SKM-1 (cell line): Measurements from ENCODE around the gene UBE2O.

Experiments
- DNase-seq: peaks from one replicate; lab custom pipeline; 2025; ENCODE audit not compliant: unreplicated experiment; lab: John Stamatoyannopoulos, UW

UBE2O gene

DNA sequence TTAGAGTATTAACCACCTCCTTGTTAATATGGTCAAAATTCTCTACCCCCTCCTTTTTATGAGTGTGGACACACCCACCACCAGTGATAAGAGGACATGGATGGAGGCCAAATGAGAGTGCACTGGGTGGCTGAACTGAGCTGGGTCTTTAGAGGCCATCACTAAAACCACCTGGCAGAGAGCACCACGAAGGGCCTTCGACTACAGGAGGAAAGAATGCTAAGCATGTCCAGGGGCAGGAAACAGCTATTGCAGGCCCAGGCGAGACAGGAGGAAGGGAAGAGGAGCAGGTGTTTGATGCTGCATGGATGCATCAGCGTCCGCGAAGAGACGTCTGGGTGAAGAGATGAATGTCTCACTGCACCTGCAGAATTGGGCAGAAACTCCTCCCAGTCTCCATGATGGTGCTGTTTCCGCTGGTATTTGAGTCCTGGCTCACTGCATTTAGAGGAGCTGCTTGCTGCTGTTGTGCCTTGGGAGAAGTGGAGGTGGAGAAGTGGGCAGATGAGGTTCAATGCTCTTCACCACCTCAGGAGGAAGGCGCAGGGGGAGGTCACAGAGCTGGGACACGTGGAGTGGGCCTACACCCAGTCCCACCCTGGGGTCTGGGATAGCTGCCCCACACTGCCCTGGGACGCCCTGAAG, 35.3 kb downstream of the UBE2O start:
- DNase-seq: no peak

DNA sequence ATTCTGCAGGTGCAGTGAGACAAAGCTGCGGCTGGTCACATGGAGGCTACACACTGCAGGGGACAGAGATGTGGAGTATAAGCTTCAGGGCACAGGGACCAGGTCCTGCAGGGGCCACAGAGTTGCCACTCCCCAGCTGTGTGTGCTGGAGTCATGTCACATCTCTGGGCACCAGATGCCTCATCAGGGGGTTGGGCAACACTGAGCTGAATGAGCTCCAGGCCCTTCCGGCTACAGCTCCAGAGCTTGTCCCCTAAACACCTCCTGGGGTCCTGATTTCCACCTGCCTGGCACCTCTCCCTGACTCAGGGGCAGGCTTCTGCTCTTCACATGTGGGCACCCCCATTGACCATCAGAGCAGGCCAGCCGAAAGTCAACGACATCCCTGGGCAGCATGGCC, 36.1 kb downstream of the UBE2O start:
- no peak for DNase-seq

DNA sequence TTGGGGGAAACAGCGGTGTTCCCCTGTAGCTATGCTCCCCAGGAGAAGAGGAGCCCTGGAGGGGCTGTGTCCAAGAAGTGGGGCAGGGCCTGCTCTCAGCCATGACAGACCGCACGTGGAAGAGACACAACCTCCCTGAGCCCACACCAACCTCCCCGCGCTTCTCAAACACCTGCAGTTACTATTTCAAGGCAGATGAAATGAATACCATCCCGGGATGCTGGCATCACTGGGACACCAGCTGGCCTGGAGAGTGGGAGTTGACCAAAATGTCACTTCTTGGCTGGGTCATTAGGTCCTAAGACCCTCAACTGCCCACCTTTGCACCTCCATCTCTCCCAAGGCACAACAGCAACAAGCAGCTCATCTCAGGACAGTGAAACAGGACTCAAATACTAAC, 36.5 kb downstream of the UBE2O start:
- no peak for DNase-seq

DNA sequence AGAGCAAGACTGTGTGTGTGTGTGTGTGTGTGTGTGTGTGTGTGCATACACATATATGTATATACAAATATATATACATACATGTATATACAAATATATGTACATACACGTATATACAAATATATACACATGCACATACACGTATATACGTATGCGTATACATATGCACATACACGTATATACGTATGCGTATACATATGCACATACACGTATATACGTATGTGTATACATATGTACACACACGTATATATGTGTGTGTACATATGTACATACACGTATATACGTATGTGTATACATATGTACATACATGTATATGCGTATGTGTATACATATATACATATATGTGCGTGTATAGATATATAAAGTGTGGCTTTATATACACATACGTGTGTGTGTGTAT, 37.2 kb downstream of the UBE2O start:
- no peak for DNase-seq

DNA sequence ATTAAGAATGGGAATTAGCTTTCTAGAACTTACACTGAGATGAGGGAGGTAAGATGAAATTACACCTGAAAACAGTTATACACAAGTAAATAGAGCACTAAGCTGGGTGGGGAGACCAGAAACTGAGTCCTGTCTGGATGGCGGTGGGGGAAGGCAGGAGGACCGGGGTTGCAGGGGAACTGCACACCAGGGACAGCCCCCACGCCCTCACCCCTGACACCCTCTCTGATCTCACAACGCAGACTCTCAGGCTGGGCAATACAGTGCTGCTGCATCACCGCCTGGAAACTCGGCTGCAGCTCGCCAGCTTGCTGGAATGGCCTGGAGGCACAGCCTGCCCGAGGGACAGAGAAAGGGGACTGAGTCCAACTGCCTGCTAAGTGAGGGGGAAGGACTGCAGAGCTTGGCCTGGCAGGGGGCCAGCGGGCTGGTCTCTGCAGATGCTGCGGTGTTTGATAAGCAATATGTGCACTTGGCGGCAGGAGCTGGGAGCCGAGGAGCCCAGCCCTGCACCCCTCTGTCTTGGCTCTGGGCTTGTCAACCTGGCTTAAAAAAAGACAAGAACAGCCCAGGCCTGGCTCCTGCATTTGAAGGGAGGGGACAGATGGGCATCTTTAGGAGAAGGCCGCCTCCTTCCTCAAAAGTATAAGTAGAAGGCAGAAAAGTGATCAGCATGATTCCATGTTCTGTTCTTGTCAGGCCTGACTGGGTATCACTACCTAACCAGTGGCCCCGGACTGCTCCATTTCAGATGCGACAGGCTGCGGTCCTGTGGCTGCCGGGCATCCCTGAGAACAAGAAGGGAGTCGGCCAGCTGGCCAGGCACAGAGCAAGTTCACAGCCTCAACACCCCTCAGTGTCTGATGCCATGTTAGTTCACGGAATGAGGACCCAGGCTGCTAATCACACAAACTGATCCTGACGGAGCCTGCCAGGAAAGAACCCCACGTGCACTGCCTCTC, 38.3 kb downstream of the UBE2O start:
- DNase-seq: no peak

DNA sequence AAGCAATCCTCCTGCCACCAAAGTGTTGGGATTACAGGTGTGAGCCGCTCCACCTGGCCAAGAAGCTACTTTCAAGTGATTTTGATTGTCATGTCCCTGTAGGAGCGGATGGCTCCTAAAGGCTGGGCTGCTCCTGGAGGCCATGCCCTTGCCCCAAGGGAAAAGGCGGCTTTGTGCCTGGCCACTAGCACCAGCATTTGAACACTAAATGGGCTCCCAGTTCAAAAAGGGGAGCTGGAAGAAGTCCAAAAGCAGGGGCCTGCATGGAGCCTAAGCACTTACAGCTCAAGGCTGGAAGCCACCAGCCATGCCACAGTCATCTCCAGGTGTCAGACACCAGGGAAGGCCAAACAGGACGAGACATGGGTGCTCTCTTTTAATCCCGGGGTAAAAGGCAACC, 41.7 kb downstream of the UBE2O start:
- no peak for DNase-seq

DNA sequence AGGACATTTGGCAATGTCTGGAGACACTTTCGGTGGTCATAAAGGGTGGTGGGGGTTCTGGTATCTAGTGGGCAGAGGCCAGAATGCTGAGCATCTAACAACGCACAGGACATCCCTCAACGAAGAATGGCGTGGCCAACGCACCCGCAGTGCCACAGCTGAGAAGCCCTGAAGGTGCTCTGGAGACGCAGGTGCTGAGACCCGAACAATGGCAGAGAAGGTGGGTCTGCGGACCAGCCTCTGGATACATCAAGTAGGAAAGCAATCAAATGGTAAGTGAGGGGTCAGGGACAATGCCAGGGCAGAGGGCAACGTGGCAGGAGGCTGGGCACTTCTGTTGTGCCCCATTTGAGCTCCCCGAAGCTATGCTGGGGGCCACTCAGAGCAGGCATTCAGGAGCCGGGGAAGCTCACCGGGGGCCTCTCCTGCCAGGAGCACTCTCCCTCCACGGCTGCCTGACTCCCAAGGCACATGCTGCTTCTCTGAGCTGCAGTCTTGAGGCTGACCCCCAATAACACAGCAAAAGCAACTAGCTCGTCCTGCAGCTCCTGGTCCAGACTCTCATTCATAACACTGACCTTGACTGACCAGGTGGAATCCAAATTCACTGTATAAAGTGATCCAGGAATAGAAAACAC, 42.5 kb downstream of the UBE2O start:
- DNase-seq: no peak

DNA sequence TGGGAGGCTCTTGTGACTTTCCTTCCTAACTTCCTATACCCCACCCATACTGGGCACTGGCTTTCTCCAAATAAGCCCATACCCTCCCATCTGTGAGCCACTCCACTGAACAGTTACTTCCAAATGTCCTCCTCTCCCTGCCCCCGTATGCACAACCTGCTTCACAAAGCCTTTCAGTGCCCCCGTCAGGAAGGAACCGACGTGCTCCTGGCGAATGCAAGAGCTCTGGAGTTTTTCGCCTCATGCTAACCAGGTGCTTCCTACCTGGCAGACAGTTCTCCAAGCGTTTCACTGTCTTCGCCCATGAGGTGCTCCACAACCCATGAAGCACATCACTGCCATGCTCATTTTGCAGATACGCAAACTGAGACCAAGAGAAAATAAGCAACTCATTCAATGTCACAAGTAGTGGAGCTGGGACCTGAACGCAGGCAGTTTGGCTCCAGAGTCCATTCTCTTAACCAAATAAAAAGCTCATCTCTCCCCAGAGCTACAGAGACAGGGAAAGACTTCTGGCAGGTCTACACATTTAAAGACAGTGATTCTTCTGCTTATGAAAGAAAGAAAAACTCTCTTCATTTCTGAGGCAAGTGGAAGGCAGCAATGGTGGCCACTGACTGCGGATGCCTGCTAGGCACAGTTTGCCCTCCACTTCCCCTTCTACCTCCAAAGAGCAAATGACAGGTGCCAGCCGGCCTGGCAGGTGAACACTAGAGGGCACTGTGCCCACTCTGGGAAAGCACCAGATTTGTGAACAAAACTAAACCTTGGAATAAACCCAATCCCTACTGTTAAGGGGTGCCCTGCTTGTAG, 44.7 kb downstream of the UBE2O start:
- peak; percentile 34 for DNase-seq

DNA sequence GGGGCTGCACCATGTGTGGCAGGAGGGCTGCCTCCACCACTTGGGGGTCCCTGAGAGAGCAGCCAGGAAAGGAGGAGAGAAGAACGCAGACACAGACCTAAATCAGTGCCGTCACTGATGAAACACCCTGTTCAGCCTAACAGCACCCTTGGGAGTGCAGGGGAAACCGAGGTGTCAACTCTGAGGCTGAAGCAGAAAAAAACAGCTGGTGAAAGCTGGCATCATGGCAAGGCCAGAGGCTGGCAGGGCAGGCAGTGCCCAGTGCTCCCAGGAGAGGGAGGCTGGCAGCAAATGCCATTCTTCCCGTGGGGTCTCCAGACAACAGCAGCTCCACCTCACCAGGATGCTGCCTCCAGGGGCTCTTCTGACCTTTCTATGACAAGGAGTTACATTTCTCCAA, 45.4 kb downstream of the UBE2O start:
- DNase-seq: no peak

DNA sequence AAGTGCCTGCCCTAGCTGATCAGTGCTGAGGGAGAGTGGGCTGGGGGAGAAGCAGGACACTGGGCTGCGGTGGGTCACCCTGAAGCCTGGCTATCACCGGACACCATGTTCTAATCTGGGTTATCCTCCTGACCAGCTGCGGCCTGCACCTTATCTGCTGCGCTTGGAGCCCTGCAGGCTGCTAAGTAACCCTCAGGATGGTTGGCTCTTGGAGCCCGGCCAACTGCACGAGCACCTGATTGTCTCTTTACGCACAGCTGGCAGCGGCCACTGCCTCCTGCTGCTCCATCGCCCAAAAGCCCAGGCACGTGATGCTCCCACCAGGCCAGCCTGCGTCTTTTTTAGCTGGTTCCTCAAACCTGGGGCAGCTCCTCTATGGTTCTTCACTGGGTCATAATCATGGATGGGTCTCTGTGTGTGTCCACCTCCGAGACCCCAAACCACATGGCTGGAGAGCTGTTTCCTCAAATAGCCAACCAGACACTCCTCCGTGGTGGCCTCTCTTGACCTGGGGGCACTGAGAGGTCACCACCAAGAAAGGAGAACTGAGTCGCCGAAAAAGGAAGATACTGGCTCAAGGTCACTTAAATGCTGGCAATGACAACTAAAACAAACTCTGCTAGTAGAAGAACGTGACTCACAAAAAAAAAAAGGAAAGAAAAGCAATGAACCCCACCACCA, 46.8 kb downstream of the UBE2O start:
- DNase-seq: peak; percentile 87

DNA sequence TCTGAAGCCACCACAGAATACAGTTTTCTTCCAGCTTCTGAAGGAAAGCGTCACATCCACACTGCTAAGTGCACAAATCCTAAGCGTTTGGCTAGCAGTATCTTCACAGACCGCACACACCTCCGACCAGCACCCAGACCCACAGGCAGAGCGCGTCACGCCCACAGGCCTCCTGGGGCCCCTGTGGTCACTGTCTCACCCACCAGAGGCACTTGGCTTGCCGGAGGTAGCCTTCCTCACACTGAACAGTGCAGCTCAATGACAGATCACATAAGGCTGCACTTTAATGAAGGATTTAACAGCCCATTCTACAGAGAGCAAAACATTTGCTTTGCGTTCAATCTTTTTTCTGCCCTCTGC, 47.4 kb downstream of the UBE2O start:
- DNase-seq: no peak

DNA sequence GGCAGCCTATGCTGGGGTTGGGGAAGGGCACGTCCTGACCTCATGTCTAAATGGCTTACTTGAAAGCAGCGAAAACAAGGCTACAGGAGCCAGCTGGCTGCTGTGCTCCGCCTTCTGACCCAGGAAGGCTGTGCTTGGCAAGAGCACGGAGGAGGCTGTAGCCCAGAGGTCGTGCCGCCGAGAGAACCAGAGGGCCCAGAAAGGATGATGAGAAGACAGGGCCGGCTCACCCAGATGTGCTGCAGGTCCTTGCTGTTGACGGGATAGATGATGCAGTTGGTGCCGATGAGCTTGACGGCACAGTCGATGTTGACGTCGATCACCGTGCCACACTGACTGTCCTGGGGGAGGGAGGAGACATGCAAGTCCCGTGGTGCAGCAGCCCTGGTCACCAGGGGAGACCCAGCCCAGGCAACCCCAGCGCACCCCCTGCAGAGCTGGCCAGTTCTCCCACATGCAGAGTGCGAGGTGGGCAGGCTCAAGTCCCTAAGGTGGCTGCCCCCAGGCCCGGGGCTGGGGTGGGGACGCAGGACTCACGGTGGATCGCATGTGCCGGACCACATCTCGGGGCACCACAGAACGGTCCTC, 47.9 kb downstream of the UBE2O start:
- no peak for DNase-seq

DNA sequence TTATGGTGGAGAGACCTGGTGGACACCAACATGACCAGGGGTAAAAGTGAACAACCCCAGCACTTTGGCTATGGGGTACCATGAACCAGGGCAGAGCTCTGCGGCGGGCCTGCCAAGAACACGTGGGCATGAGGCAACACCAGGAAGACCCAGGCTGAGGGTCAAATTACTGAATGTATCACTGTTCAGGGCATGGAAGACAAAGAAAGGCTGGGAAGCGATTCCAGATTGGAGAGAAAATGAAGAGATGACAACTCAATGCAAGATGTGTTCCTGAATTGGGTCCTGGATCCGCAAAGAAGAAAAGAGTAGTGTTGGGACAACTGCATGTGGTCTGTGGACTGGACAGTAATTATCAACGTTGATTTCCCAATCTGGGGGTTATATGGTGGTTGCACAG, 48.7 kb downstream of the UBE2O start:
- DNase-seq: no peak

DNA sequence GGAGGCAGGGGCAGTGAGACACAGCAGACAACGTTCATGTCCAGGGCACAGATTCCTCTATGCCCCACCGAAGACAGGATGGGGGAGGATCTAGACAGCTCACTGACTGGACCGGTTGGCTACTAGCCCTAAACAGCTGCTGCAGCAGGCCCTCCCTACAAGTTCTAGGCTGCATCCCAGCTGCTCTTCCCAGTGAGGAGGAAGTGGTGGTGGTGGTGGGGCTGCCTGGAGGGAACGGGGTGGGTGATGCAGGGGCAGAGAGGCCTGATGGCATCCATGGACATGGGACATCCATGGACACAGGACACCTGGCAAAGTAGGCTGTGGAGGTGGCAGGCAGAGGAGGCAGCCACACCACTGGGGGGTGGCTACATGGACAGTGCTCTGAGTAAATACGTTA, 50.2 kb downstream of the UBE2O start:
- DNase-seq: no peak

DNA sequence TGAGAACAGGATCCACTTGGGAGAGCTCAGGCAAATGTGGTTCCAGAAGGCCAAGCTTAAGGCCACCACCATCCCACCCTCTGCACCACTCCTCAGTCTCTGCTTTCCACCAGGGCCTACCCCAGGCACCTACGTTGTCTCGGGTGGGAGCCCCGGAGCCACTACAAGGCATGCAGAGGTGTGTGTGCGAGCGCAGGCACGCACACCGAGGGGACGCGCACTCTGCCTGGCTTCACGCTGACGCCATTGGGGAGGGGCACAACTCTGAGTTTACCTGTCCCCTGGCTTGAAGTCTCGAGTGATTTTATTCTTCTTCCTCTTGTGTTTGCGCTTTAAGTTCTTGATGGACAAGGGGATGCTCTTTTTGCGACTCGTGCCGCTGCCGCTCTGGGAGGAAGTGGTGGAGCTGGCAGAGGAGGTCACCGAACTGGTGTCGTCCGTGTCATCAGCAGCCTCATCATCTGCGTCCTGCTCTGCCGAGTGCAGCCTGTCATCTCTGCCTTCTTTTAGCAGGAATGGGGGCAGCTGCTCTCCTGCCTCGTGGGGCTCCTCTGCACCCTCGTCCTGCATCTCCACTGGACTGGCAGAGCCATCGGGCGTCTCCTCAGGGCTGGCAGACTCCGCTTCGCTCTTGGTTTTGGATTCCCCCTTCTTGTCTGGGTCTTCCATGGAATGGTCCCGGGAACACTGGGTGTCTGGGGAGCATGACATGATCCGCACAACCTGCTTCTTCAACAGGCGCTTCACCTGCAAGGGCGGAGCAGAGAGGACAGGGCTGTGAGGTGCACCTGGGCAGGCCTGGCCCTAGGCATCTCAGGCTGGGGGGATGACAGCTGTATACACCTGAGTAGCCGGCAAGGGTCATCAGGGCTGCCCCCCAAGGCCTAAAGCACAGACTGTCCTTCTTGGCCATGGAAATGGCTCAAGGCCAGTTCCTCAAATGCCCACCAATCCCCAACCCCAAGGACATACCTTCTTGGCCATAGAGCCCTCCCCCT, 53.5 kb downstream of the UBE2O start:
- DNase-seq: no peak

DNA sequence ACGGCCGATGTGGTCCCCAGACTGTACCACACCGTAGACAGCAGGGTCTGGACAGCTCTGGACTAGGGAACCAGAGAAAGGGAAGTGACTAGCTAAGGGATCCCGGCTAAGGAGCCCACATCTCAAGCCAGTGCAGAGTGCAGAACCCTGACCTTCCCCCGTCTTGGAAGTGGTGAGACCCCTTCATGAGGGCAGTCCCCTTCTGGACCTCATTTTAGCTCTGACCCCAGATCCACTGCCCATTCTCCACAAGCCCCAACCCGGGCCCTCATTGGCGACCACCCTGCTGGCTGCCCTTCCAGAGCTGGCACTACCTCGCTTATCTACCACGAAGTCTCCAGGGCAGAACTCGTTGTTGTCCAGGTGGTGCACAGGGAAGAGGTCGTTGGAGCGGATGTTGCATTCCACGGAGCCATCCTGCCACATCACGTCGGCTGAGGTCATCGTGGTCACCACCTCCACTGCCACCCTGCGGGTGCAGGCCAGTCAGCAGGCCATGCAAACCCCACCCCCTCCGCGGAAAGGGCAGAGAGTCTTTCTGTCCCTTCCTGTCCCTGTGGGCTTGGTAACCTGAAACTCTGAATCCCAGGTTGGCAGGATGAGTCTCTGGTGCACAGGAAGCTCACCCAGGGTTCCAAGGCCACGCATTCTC, 54.3 kb downstream of the UBE2O start:
- no peak for DNase-seq

DNA sequence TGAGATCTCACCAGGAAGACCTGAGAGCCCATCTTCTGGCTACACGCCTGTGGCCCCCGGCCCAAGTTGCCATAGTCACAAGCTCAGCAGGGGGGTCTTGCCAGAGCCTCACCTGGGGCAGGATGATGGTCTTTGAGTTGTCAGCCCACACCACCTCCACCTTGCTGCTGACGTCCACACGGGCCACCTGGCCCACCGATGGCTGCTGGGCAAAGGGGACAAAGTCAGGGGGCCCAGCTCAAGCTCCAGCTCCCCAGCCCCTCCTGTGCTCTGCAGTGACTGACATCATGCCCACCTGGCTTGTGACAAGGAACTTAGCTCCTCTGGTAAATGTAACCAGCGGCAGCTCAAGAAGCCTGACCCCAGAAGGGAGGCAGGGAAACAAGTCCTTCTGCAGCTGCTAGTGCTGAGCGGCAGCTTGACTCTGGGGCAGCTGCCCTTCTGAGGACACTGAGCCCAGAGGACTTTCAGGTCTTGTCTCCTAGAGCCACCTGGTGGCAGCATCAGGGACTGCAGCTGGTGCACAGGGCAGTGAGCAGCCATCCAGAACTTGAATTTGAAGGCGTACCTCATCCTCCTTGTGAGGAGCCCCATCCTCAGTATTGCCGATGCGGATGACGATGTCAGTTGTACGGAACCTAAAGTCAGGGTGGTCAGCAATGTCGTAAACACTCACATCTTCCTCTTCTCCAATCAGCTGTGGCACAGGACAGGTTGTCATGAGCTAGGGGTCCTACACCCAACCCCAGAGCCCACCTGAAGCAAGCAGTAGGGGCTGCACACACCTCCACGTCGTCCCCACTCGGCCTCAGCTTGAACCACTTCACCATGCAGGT, 55.0 kb downstream of the UBE2O start:
- DNase-seq: peak; percentile 45

DNA sequence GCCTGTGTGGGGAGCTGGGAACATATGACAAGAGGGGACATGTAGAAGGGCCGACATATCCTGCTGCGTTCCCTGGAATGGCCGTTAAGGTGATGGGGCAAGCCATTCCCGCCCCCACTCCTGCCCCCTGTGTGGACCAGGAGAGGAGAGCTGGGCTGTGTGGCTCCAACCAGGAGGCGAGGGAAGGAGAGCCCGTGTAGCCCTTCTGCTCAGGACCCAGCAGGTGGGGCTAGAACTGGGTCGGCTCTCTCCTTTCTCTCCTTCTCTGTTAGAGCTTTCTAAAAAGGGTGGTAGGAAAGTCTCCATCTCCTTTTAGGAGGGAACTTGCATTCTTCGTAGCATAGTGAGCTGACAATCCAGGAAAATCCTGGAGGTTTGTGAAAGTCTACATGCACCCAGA, 55.8 kb downstream of the UBE2O start:
- no peak for DNase-seq
